A549 (cell line): ENCODE results near the gene PARP1. TPM values are rescaled to one million over a fixed set of nuclear protein-coding genes. Genes with fewer than 3 reads are reported as not detected.
"Not testable (repeated sequence)": the region's sequence is repeated elsewhere in the genome, so short reads cannot be mapped to it uniquely, and the experiment has no call there.

Source experiments
- ATAC-seq, 2 experiments: fragments of 200-7000 bp in 1 of 2; fragments of >200 bp in 1 of 2; cut with Nextera tagmentation in 1 of 2; cut with Tn5 transposase in 1 of 2; 3 replicates each; pipeline versions ENCODE4 v1.8.0 to v1.9.1; 2018 to 2020; ENCODE audit warnings: mild to moderate bottlenecking in 1 of 2, moderate library complexity in 1 of 2
- CTCF ChIA-PET: fragments of 300-600 bp; sonication (Branson Sonifier 250); formaldehyde crosslinking; extraction: SDS; loops from one replicate; lab custom pipeline; 2021; ENCODE audit warnings: antibody characterized with exemption, inconsistent platforms; lab: Yijun Ruan, JAX
- POLR2A ChIA-PET: fragments of 350-600 bp; formaldehyde crosslinking; extraction: SDS; loops from one replicate; lab custom pipeline; 2021; ENCODE audit warnings: antibody characterized with exemption, inconsistent platforms; lab: Yijun Ruan, JAX
- DNase-seq, 2 experiments: peaks; one replicate each; pipeline versions ENCODE4 v3.0.0 to v3.0.0-alpha.2; 2011 to 2016; ENCODE audit warnings: low read depth in 1 of 2, low spot score in 1 of 2
- FAIRE-seq: peaks from 2 replicates; lab custom pipeline; 2011; peaks lifted over from hg19 to GRCh38; lab: Jason Lieb, UNC
- H3K27ac ChIP-seq, 2 experiments: fragments of >200 bp; sonication (Bioruptor Twin); formaldehyde crosslinking; 3 replicates each; pipeline ENCODE4 v1.5.1; 2016 to 2017
- H3K4me1 ChIP-seq: fragments of >200 bp; sonication (Bioruptor Twin); formaldehyde crosslinking; 3 replicates; pipeline ENCODE4 v1.6.1; 2016
- H3K4me2 ChIP-seq: fragments of >200 bp; sonication (Bioruptor Twin); formaldehyde crosslinking; 3 replicates; pipeline ENCODE4 v1.6.1; 2016
- H3K4me3 ChIP-seq: fragments of >200 bp; sonication (Bioruptor Twin); formaldehyde crosslinking; 3 replicates; pipeline ENCODE4 v1.5.1; 2016
- H3K9me3 ChIP-seq: fragments of >200 bp; sonication (Bioruptor Twin); formaldehyde crosslinking; 3 replicates; pipeline ENCODE4 v1.6.1; 2016
- BHLHE40 ChIP-seq: IDR thresholded peaks from 2 replicates; pipeline ENCODE4 v1.6.1; 2012; ENCODE audit warnings: low read depth, low read length, inconsistent platforms
- CBX2 ChIP-seq: fragments of 200-600 bp; sonication (generic); IDR thresholded peaks from 2 replicates; pipeline ENCODE4 v1.6.1; 2016; ENCODE audit warnings: low read depth, mild to moderate bottlenecking, borderline replicate concordance
- CEBPB ChIP-seq, 2 experiments: fragments of >200 bp in 1 of 2; sonication (Bioruptor Twin) in 1 of 2; formaldehyde crosslinking in 1 of 2; IDR thresholded peaks; 2 replicates each; pipeline ENCODE4 v1.6.1; 2012 to 2016
- EHMT2 ChIP-seq: fragments of 200-600 bp; sonication (generic); IDR thresholded peaks from 2 replicates; pipeline ENCODE4 v1.6.1; 2016; ENCODE audit warnings: antibody characterized with exemption, low read depth, mild to moderate bottlenecking, moderate library complexity
- FOXS1 ChIP-seq: fragments of 250-450 bp; sonication (Bioruptor Pico); IDR thresholded peaks from 2 replicates; pipeline ENCODE4 v1.5.0; 2020; ENCODE audit warnings: mild to moderate bottlenecking, moderate library complexity
- GATA3 ChIP-seq: IDR thresholded peaks from 2 replicates; pipeline ENCODE4 v1.6.1; 2012; ENCODE audit warnings: borderline replicate concordance
- HOXA7 ChIP-seq: fragments of 250-450 bp; sonication (Bioruptor Pico); IDR thresholded peaks from 2 replicates; pipeline ENCODE4 v1.5.0; 2020; ENCODE audit warnings: mild to moderate bottlenecking, moderate library complexity
- HOXB13 ChIP-seq: fragments of 250-450 bp; sonication (Bioruptor Pico); IDR thresholded peaks from 2 replicates; pipeline ENCODE4 v1.5.0; 2020; ENCODE audit warnings: low read depth, mild to moderate bottlenecking, moderate library complexity
- HOXB5 ChIP-seq: fragments of 250-450 bp; sonication (Bioruptor Pico); IDR thresholded peaks from 2 replicates; pipeline ENCODE4 v1.5.0; 2020; ENCODE audit warnings: mild to moderate bottlenecking, moderate library complexity
- JUN ChIP-seq, 2 experiments: fragments of >200 bp; sonication (Bioruptor Twin); formaldehyde crosslinking; IDR thresholded peaks; 2 replicates in 1 of 2; 3 replicates in 1 of 2; pipeline ENCODE4 v1.6.1; 2016 to 2017
- KDM1A ChIP-seq: fragments of 200-600 bp; sonication (generic); IDR thresholded peaks from 2 replicates; pipeline ENCODE4 v1.6.1; 2016; ENCODE audit warnings: low read depth, mild to moderate bottlenecking
- MAZ ChIP-seq: fragments of 150-350 bp; IDR thresholded peaks from 2 replicates; pipeline ENCODE4 v1.6.1; 2014; ENCODE audit warnings: antibody characterized with exemption, low read depth, low read length, borderline replicate concordance
- MYC ChIP-seq: IDR thresholded peaks from 2 replicates; pipeline ENCODE4 v1.6.1; 2012; ENCODE audit warnings: mild to moderate bottlenecking, inconsistent platforms, low read length, improper control_type of control experiment, borderline replicate concordance
- NPAS2 ChIP-seq: fragments of 250-450 bp; sonication (Bioruptor Pico); IDR thresholded peaks from 2 replicates; pipeline ENCODE4 v1.8.0; 2022; ENCODE audit warnings: mild to moderate bottlenecking, moderate library complexity, borderline replicate concordance
- RAD21 ChIP-seq, 2 experiments: fragments of >200 bp in 1 of 2; sonication (Bioruptor Twin) in 1 of 2; formaldehyde crosslinking in 1 of 2; IDR thresholded peaks in 1 of 2; conservative IDR thresholded peaks in 1 of 2; 2 replicates in 1 of 2; 3 replicates in 1 of 2; pipeline ENCODE4 v1.6.1; 2012 to 2018; ENCODE audit warnings: inconsistent platforms in 1 of 2
- RARB ChIP-seq: fragments of 250-450 bp; sonication (Bioruptor Pico); IDR thresholded peaks from 2 replicates; pipeline ENCODE4 v1.8.0; 2021; ENCODE audit warnings: mild to moderate bottlenecking, moderate library complexity
- RFX5 ChIP-seq: fragments of 450-650 bp; IDR thresholded peaks from 2 replicates; pipeline ENCODE4 v1.7.1; 2014; ENCODE audit warnings: antibody characterized with exemption, mild to moderate bottlenecking, moderate library complexity
- SMC3 ChIP-seq: fragments of >200 bp; sonication (Bioruptor Twin); formaldehyde crosslinking; IDR thresholded peaks from 3 replicates; pipeline ENCODE4 v1.6.1; 2018; ENCODE audit warnings: inconsistent platforms
- SREBF2 ChIP-seq: fragments of 450-650 bp; IDR thresholded peaks from 2 replicates; pipeline ENCODE4 v1.6.1; 2014; ENCODE audit warnings: mild to moderate bottlenecking, moderate library complexity
- ZFP36 ChIP-seq: fragments of 450-650 bp; IDR thresholded peaks from 2 replicates; pipeline ENCODE4 v1.6.1; 2014; ENCODE audit warnings: borderline replicate concordance; ENCODE audit not compliant: partially characterized antibody
- WGBS: methylation state at CpG from one replicate; pipeline ENCODE4 v1.1.6; 2017; ENCODE audit errors: missing lambda C conversion rate; 5-methylcytosine and 5-hydroxymethylcytosine counted together
- polyA plus RNA-seq, 4 experiments: library from polyadenylated mRNA; depleted of rRNA in 3 of 4; stranded (reverse); fragments of >200 nt; fragmentation: RNase III in 1 of 4; extraction: RNeasy Plus Mini Kit Qiagen cat#74134 plus additional on column Dnase treatment in 1 of 4; gene quantifications; 2 replicates in 3 of 4; 3 replicates in 1 of 4; pipeline ENCODE4 v1.2.3, GENCODE V29; 2011 to 2017
- TF ChIP-seq, protein P1 (sequence below): fragments of 200-600 bp; sonication (generic); IDR thresholded peaks from 2 replicates; pipeline ENCODE4 v1.6.1; 2016; ENCODE audit warnings: antibody characterized with exemption, mild to moderate bottlenecking, moderate library complexity
- TF ChIP-seq, protein P2 (sequence below): fragments of >200 bp; sonication (Bioruptor Twin); formaldehyde crosslinking; IDR thresholded peaks from 2 replicates; pipeline ENCODE4 v1.6.1; 2016
- TF ChIP-seq, protein P3 (sequence below): IDR thresholded peaks from 2 replicates; pipeline ENCODE4 v1.6.1; 2012; ENCODE audit warnings: low read depth, borderline replicate concordance
- TF ChIP-seq, protein P4 (sequence below): fragments of 250-450 bp; sonication (Bioruptor Pico); IDR thresholded peaks from 2 replicates; pipeline ENCODE4 v1.5.0; 2021; ENCODE audit warnings: mild to moderate bottlenecking, moderate library complexity, borderline replicate concordance

Gene PARP1
- polyA plus RNA-seq, 2 of the 4 experiments (the other 2 are of a cell fraction), result 125 to 134 TPM

DNA sequence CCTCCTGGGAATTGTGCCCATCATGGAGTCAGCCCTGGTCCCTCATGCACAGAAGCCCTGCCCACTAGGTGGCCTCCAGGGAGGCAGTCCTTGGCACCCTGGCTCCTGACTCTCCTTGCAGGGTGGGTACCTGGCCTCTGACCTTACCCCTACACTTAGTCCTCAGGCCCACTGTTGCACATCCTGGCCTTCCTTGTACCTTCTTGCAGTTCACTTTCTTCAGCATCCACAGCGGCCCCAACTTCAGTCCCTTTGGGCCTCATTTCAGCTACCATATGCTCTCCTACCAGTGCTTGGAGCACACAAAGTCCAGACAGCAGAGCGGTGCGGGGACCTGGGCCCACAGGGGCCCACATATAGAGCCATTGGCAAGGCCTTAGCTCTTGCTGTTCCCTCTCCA is 19.2 kb upstream of the PARP1 start (continued):
- TF ChIP-seq, protein P1, sequence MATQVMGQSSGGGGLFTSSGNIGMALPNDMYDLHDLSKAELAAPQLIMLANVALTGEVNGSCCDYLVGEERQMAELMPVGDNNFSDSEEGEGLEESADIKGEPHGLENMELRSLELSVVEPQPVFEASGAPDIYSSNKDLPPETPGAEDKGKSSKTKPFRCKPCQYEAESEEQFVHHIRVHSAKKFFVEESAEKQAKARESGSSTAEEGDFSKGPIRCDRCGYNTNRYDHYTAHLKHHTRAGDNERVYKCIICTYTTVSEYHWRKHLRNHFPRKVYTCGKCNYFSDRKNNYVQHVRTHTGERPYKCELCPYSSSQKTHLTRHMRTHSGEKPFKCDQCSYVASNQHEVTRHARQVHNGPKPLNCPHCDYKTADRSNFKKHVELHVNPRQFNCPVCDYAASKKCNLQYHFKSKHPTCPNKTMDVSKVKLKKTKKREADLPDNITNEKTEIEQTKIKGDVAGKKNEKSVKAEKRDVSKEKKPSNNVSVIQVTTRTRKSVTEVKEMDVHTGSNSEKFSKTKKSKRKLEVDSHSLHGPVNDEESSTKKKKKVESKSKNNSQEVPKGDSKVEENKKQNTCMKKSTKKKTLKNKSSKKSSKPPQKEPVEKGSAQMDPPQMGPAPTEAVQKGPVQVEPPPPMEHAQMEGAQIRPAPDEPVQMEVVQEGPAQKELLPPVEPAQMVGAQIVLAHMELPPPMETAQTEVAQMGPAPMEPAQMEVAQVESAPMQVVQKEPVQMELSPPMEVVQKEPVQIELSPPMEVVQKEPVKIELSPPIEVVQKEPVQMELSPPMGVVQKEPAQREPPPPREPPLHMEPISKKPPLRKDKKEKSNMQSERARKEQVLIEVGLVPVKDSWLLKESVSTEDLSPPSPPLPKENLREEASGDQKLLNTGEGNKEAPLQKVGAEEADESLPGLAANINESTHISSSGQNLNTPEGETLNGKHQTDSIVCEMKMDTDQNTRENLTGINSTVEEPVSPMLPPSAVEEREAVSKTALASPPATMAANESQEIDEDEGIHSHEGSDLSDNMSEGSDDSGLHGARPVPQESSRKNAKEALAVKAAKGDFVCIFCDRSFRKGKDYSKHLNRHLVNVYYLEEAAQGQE, result no peak
- TF ChIP-seq, all 56 proteins: peak for 0

DNA sequence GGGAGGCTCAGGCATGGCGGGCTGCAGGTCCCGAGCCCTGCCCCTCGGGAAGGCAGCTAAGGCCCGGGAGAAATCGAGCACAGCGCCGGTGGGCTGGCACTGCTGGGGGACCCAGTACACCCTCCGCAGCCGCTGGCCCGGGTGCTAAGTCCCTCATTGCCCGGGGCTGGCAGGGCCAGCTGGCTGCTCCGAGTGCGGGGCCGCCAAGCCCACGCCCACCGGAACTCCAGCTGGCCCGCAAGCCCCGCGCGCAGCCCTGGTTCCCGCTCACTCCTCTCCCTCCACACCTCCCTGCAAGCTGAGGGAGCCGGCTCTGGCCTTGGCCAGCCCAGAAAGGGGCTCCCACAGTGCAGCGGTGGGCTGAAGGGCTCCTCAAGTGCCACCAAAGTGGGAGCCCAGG is 18.5 kb upstream of the PARP1 start:
- DNase-seq, FAIRE-seq, H3K4me3 ChIP-seq, H3K4me2 ChIP-seq, H3K4me1 ChIP-seq, ATAC-seq, POLR2A ChIA-PET, H3K27ac ChIP-seq, H3K9me3 ChIP-seq: not testable (repeated sequence)
- WGBS, result 76% methylated on average over 14 of the region's 23 CpGs
- CTCF ChIA-PET, result interaction anchor here (0.8 to 4.5 kb wide), 5 partner anchors 12 to 285 kb away, joined by 3 to 38 read pairs (median 8); partner anchors contain the start of gene PARP1

DNA sequence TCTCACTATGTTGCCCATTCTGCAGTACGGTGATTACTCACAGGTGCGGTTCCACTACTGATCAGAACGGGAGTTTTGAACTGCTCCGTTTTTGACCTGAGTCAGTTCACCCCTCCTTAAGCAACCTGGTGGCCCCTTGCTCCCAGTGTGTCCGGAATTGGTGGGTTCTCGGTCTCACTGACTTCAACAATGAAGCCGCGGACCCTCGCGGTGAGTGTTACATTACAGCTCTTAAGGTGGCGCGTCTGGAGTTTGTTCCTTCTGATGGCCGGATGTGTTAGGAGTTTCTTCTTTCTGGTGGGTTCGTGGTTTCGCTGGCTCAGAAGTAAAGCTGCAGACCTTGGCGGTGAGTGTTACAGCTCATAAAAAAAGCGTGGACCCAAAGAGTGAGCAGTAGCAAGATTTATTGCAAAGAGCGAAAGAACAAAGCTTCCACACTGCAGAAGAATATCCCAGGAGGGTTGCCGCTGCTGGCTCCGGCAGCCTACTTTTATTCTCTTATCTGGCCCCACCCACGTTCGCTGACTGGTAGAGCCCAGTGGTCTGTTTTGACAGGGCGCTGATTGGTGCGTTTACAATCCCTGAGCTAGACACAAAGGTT is 17.6 kb upstream of the PARP1 start:
- TF ChIP-seq, protein P2, sequence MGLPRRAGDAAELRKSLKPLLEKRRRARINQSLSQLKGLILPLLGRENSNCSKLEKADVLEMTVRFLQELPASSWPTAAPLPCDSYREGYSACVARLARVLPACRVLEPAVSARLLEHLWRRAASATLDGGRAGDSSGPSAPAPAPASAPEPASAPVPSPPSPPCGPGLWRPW, result no peak
- TF ChIP-seq ZFP36, result no peak
- TF ChIP-seq HOXA7 (CRISPR knock-in tag), result no peak
- no peak for TF ChIP-seq HOXB5 (CRISPR knock-in tag)
- TF ChIP-seq NPAS2 (CRISPR knock-in tag), result no peak
- no peak for TF ChIP-seq BHLHE40
- no peak for TF ChIP-seq JUN (IDR thresholded peaks at IDR 0.05)
- TF ChIP-seq KDM1A, result no peak
- no peak for TF ChIP-seq SMC3
- no peak for TF ChIP-seq CEBPB (IDR thresholded peaks at IDR 0.05)
- no peak for TF ChIP-seq MYC
- TF ChIP-seq GATA3, result no peak
- DNase-seq, result no peak
- no peaks in the 10 kb centered on the region for H3K4me1 ChIP-seq
- no peak for FAIRE-seq
- POLR2A ChIA-PET, result no interaction called here
- no peak overlapping the region for H3K4me3 ChIP-seq
- no peak for ATAC-seq
- H3K27ac ChIP-seq, result no peak overlapping the region
- CTCF ChIA-PET, result interaction anchor here (0.7 to 5.6 kb wide), 19 partner anchors 8 to 1700 kb away, joined by 3 to 38 read pairs (median 5); partner anchors contain the start of genes PARP1 and STUM
- H3K4me2 ChIP-seq, result no peak overlapping the region
- 72% methylated on average over 24 of the region's 24 CpGs for WGBS
- H3K9me3 ChIP-seq, result no peaks in the 10 kb centered on the region

DNA sequence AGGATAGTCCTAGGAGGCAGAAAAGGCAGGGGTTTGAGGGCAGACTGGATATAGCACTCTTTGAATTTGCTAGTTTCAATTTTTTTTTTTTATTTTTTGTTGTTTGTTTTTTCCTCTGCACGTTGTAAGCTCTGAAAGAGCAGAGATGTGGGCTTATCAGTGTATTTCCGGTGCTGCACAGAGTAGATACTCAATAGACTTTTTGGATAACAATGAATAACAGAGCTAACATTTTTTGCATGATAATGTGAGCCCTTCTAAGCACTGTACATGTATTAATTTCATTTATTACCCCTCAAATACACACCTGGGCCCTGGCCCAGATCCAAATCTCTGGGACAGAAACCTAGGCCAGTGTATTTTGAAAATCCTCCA is 17.1 kb upstream of the PARP1 start:
- no peak for TF ChIP-seq CBX2
- TF ChIP-seq HOXB13 (CRISPR knock-in tag), result no peak
- no peak for TF ChIP-seq EHMT2
- TF ChIP-seq HOXA7 (CRISPR knock-in tag), result no peak
- TF ChIP-seq SREBF2, result no peak
- TF ChIP-seq, protein P3, sequence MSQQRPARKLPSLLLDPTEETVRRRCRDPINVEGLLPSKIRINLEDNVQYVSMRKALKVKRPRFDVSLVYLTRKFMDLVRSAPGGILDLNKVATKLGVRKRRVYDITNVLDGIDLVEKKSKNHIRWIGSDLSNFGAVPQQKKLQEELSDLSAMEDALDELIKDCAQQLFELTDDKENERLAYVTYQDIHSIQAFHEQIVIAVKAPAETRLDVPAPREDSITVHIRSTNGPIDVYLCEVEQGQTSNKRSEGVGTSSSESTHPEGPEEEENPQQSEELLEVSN, result no peak
- TF ChIP-seq MAZ, result no peak
- TF ChIP-seq RARB (CRISPR knock-in tag), result no peak
- TF ChIP-seq, protein P2, result no peak
- TF ChIP-seq RAD21 (conservative IDR thresholded peaks at IDR 0.05 in 1 of 2, IDR thresholded peaks at IDR 0.05 in 1 of 2), result no peak
- TF ChIP-seq, protein P4, sequence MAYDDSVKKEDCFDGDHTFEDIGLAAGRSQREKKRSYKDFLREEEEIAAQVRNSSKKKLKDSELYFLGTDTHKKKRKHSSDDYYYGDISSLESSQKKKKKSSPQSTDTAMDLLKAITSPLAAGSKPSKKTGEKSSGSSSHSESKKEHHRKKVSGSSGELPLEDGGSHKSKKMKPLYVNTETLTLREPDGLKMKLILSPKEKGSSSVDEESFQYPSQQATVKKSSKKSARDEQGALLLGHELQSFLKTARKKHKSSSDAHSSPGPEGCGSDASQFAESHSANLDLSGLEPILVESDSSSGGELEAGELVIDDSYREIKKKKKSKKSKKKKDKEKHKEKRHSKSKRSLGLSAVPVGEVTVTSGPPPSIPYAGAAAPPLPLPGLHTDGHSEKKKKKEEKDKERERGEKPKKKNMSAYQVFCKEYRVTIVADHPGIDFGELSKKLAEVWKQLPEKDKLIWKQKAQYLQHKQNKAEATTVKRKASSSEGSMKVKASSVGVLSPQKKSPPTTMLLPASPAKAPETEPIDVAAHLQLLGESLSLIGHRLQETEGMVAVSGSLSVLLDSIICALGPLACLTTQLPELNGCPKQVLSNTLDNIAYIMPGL (CRISPR knock-in tag), result no peak
- TF ChIP-seq RFX5, result no peak
- TF ChIP-seq FOXS1, result no peak
- WGBS, result 22% methylated on average over 2 of the region's 2 CpGs
- ChIA-PET CTCF (interaction anchor here (0.7 to 5.6 kb wide), 29 partner anchors 8 to 1701 kb away, joined by 3 to 38 read pairs (median 4); partner anchors contain the start of genes PARP1 and STUM), POLR2A (no interaction called here)
- FAIRE-seq (no peak), ATAC-seq (no peak), DNase-seq (no peak)
- H3K4me3 ChIP-seq, result no peak overlapping the region
- H3K4me2 ChIP-seq, result no peak overlapping the region
- H3K4me1 ChIP-seq, result no peaks in the 10 kb centered on the region
- H3K27ac ChIP-seq, result no peak overlapping the region
- no peaks in the 10 kb centered on the region for H3K9me3 ChIP-seq
